ENCODE measurements around the gene ARHGEF28.

The ARHGEF28 gene

DNA sequence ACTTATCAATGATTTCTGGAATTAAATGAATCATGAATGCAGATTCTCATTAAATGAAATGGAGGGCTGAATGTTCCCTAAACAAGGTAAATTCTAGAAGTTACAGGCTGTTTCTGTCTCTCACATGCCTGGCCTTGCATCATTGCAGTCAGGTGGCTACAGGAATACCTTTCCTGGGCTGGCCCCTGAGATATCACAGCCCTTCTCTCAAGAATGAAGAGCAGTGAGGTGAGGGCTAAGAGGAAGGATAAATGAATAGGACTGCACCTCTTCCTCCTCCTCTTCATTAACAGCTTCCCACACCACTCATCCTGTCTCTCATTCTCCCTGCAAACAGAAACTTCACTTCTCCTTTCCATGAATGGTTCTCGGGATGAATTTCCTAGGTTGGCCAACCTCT, 22.5 kb downstream of the ARHGEF28 start:
- in situ Hi-C loops (cut with MboI; ENCODE audit: low sequenced_read_pairs, unreplicated experiment): no loop called here
- TF ChIP-seq, protein P1, sequence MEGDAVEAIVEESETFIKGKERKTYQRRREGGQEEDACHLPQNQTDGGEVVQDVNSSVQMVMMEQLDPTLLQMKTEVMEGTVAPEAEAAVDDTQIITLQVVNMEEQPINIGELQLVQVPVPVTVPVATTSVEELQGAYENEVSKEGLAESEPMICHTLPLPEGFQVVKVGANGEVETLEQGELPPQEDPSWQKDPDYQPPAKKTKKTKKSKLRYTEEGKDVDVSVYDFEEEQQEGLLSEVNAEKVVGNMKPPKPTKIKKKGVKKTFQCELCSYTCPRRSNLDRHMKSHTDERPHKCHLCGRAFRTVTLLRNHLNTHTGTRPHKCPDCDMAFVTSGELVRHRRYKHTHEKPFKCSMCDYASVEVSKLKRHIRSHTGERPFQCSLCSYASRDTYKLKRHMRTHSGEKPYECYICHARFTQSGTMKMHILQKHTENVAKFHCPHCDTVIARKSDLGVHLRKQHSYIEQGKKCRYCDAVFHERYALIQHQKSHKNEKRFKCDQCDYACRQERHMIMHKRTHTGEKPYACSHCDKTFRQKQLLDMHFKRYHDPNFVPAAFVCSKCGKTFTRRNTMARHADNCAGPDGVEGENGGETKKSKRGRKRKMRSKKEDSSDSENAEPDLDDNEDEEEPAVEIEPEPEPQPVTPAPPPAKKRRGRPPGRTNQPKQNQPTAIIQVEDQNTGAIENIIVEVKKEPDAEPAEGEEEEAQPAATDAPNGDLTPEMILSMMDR (IDR thresholded peaks at IDR 0.05; ENCODE audit: borderline replicate concordance, control extremely low read depth, extremely low read depth, insufficient read depth, missing control alignments): no peak
- DNase-seq (ENCODE audit: low spot score): no peak

DNA sequence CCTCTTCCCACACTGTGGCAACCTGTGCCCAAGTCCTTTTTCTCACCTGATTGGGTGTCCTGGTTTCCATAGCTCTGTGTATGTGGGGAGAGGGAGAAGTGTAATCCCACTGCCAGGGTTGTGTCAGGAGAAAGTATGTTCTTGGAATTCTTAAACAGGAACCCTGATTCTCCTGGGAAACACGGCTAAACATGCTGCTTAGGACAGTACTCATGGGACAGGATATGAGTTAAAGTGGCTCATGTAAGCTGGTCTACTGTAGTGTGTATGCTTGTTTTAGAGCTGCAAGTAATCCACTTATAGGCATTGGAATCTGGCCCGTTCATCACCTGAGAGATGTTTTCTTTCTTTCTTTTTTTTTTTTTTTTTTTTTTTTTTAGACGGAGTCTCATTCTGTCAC, 23.9 kb downstream of the ARHGEF28 start:
- TF ChIP-seq, protein P1 (IDR thresholded peaks at IDR 0.05; ENCODE audit: borderline replicate concordance, control extremely low read depth, extremely low read depth, insufficient read depth, missing control alignments): no peak
- DNase-seq (ENCODE audit: low spot score): no peak
- in situ Hi-C loops (cut with MboI; ENCODE audit: low sequenced_read_pairs, unreplicated experiment): no loop called here

DNA sequence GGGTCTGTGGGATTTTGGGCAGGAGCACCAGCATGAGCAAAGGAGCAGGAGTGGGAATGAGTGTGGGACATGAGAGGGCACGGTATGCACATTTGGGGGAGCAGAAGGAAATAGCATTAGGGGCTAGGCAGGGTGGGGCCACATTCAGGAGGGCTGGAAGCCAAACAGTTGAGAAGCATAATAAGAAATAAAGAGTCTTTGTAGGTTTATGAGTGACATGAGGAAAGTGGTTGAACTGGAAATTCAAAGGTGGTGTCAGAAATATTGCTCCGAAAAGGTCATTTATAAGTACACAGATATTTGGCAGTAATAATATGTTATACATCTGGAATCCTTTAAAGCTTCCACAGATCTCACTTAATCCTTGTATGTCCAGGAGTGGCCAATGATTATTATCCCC, 26.4 kb downstream of the ARHGEF28 start:
- in situ Hi-C loops (cut with MboI; ENCODE audit: low sequenced_read_pairs, unreplicated experiment): no loop called here
- TF ChIP-seq, protein P1 (IDR thresholded peaks at IDR 0.05; ENCODE audit: borderline replicate concordance, control extremely low read depth, extremely low read depth, insufficient read depth, missing control alignments): no peak
- no peak for DNase-seq (ENCODE audit: low spot score)

DNA sequence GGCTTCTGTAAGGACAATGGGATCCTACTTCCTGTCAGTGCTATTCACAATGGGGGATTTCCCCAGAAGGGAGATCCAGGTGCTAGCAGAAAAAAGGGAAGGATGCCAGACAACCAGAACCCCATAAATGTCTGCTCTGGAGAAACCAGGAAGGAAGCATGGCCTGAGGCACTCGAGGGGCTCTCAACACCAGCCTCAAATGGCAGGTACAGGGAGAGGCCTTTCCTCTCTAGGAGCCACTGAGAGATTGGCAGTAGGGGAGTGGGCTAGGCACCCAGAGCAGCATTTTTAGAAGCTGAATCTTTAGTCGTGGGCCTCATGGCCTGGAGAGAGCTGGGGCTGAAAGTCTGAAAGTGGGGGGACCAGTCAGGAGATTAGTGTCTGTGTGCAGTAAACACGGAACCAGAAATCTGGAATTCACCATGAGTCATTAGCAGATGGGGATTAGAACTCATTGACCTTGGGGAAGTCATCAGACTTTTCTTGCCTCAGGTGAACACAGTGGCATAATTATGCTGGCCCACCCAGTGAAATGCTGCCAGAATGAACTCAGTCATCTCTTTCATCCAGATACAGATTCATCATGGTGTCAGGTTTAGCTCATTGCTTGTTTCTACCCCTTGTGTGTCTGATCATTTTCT, 28.3 kb downstream of the ARHGEF28 start:
- peak; percentile 18 for DNase-seq (ENCODE audit: low spot score)
- TF ChIP-seq, protein P1 (IDR thresholded peaks at IDR 0.05; ENCODE audit: borderline replicate concordance, control extremely low read depth, extremely low read depth, insufficient read depth, missing control alignments): no peak
- in situ Hi-C loops (cut with MboI; ENCODE audit: low sequenced_read_pairs, unreplicated experiment): no loop called here

DNA sequence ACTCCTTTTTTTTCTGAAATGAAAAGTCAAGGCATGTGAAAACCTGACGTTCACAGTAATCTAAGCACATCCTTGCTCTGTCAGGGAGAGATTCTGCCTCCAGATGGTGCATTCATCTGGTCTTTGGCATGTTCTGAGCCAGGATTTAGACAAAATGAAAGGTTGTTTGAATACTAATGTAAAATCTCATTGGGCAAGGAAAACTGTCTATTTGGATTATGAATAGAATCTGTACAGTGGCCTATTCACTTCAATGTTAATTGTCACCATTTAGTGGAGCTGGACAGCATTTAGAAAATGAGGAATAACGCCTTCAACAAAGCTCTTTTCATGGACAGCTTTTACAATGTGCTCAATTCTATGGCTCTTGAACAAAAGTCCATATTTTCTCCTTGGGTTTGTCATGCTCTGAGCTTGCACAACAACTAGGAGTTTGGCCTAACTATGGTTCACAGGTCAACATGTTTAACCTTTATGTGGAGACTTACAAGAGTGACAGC, 28.9 kb downstream of the ARHGEF28 start:
- DNase-seq (ENCODE audit: low spot score): no peak
- TF ChIP-seq, protein P1 (IDR thresholded peaks at IDR 0.05; ENCODE audit: borderline replicate concordance, control extremely low read depth, extremely low read depth, insufficient read depth, missing control alignments): no peak
- in situ Hi-C loops (cut with MboI; ENCODE audit: low sequenced_read_pairs, unreplicated experiment): no loop called here

DNA sequence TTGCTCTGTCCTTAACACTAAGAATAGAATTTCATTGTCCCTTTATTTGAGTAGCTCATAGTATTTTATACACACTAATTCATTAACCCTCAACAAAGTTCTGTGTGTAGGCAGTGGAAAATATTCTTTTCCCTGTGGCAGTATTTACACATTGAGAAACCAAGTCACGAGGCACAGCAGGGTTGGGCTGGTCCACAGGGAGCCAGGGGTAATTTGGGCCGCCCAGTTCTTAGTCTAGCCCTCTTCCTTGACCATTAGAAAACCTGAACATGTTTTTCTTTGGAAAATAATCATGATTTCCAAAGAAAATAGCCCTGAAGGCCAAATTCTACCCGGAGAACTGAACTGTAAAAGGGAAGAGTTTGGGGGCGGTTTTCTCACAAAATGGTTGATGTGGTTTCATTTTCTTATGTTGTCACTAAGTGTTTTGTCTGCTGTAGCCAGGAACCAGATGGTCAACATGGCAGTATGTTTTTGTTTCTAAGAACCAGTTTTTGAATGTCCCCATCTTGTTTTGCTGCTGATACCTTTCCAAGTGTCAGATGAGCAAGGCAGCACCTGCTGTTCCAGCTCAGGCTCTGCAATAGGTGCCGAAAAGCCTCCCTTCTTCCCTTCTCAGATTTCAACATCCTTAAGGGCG, 29.6 kb downstream of the ARHGEF28 start:
- in situ Hi-C loops (cut with MboI; ENCODE audit: low sequenced_read_pairs, unreplicated experiment): no loop called here
- DNase-seq (ENCODE audit: low spot score): no peak
- TF ChIP-seq, protein P1 (IDR thresholded peaks at IDR 0.05; ENCODE audit: borderline replicate concordance, control extremely low read depth, extremely low read depth, insufficient read depth, missing control alignments): no peak
